Measurements from ENCODE around the gene DYNC2I2. TPM values are rescaled to one million over a fixed set of nuclear protein-coding genes. Genes with fewer than 3 reads are reported as not detected.

Gene DYNC2I2
- total RNA-seq, 1 experiment from 2014 or later: 194 TPM

DNA sequence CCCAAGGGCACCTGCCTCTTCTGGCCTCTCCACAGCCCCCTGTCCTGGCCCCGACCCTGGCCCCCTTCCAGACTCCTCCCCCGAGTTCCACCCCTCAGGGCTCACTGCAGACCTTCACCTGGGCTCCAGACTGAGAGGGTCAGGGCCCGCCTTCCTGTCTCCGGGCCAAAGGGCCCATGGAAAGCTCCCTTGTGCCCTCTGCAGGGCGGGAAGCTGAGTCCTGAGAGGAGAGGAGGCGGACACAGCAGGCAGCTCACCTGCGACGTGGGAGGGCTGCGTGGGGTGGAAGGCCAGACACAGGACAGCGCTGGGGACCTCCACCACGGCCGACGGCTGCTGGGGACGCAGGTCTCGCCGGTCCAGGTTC is 20.6 kb downstream of the DYNC2I2 start:
- peak; percentile 72 for DNase-seq (ENCODE audit: low read depth)

DNA sequence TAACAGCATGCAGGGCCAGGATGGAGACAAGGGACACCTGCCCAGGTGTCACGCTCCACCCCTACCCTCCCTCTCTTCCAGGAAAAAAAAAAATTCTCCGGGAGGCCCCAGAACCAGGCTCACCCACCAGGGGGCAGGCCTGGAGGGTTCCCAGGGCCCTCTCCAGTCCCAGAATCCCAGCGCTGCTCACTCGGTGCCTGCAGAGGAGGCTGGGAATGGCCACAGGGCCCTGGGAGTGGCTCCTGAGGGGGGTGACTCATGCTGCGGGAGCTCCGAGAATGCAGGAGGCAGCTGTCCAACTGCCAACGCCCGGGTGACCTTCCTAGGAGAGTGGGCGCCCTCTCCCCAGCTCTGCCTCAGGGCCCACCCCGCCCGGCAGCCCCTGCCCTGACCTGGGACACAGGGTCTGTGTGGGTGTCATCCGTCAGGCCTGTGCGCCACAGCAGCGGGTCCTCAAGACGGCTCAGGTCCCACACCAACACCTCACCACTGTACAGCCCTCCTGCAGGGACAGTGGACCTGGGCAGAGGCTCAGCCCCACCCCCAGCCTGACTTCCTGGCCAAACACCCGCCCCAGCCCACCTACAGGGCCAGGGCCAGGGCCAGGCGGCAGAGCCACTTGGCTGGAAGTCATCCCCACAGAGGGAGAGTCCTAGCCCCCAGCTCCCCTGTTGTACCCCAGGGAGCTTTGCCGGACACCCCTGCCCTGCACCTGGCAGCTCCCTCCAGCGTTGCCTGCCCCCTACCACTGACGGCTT is 21.2 kb downstream of the DYNC2I2 start:
- peak; percentile 99 for DNase-seq (ENCODE audit: low read depth)

DNA sequence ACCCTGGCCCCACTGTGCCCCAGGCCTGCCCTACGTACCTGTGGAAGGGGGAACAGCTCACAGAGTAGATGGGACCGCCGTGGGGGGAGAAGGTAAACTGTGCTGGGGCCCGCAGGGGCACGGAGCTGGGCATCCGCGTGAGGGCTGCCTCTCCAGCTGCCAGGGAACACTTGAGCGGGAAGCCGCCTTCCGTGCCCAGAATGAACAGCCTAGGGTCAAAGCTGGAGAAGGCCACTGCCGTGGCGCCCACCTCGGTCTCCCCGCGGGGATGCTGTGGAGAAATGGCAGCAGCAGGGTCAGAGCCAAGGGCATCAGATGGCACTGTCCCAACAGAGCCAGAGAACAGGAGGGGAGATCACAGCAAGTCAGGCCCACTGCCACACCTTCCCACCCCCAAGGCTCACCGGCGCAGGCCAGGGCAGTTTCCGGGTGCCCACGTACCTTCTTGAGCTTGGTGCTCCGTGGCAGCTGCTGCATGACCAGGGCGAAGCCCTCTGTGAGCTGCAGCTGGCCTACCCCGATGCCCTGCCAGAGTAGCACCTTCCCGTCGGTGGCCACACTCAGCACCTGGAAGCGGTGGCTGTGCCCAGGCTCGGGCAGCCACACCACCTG is 21.9 kb downstream of the DYNC2I2 start:
- no peak for DNase-seq (ENCODE audit: low read depth)

DNA sequence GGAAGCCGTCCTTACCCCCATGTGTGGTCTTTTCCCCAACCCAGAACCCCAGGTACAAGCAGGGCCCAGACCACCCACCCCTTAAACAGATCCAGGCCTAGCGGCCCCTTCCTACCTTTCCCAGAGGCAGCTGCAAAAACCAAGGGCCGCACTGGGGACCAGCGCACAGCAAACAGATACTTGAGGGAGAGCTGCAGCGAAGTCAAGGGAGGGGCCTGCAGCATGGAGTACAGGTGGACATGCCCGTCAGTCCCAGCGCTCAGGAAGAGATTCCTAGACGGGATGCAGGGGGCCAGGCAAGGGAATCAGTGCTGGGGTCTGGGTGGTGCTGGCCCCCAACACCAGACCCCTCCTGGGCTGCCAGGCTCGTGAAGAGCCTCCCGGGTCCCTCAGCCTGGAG is 22.5 kb downstream of the DYNC2I2 start:
- DNase-seq (ENCODE audit: low read depth): no peak

DNA sequence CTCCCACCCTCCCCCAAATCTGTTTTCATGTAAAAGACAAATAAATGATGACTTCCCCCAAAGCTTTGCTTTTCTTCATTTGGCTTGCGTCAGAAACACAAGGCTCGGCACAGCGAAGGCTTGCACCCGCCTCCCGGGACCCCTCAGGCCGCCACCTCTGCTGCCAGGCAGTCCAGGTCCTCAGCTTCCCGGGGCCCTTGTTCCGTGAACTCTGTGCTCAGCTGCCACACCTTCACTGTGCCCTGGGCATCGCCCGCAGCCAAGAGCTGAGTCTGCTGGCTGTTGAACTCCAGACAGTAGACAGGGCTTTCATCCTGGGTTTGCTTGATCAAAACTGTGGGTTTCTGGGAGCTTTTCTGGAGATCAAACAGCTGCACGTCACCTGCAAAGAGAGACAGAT is 23.0 kb downstream of the DYNC2I2 start:
- DNase-seq (ENCODE audit: low read depth): no peak

DNA sequence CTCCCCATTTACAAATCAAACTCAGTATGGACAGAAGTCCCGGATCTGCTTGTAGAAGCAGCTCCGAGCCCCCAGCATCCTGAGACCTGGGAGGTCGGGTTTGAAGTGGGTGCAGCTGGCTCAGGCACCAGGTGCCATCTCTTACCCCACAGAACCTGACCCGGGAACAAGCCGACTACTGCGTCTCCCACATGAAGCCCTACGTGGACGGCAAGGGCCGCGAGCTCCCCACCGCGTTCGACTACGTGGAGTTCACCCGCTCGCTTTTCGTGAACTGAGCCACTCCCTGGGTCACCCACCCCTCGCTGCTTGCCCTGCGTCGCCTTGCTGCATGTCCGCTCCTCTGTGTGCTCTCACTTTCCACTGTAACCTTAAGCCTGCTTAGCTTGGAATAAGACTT is 23.6 kb downstream of the DYNC2I2 start:
- DNase-seq (ENCODE audit: low read depth): no peak

DNA sequence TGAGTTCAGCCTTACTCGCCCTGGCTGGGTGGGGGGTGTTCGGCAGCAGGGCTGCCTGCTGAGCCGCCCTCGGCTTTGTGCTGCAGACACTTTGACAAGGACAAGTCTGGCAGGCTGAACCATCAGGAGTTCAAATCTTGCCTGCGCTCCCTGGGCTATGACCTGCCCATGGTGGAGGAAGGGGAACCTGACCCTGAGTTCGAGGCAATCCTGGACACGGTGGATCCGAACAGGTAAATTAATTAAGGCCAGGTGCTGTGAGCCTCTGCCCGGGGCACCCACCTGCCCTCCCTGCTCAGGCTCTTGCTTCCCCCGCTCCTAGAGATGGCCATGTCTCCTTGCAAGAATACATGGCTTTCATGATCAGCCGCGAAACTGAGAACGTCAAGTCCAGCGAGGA is 24.2 kb downstream of the DYNC2I2 start:
- no peak for DNase-seq (ENCODE audit: low read depth)

DNA sequence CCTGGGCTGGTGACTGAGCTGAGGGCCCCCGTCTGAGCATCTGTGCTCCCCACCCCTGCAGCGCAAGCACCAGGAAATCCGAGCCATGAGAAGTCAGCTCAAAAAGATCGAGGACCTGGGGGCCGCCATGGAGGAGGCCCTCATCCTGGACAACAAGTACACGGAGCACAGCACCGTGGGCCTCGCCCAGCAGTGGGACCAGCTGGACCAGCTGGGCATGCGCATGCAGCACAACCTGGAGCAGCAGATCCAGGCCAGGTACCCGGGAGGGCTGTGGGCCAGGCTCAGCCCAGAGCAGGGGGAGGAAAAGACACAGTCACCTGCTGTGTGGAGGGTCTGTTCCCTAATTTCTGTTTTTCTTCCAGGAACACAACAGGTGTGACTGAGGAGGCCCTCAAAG is 24.6 kb downstream of the DYNC2I2 start:
- no peak for DNase-seq (ENCODE audit: low read depth)

DNA sequence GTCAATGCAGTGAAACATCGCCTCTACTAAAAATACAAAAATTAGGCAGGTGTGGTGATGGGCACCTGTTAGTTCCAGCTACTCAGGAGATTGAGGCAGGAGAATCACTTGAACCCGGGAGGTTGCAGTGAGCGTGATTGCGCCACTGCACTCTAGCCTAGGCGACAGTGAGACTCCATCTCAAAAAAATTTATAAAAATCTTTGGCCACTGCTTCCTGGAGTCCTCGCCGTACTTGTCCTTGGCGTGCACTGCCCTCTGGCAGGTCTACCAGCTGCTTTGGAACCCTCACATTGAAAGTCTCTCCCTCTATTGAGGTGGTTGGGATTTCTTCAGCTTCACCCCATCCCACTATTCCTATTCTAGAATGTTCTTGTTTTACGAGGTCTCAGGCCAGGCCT is 25.0 kb downstream of the DYNC2I2 start:
- no peak for DNase-seq (ENCODE audit: low read depth)

DNA sequence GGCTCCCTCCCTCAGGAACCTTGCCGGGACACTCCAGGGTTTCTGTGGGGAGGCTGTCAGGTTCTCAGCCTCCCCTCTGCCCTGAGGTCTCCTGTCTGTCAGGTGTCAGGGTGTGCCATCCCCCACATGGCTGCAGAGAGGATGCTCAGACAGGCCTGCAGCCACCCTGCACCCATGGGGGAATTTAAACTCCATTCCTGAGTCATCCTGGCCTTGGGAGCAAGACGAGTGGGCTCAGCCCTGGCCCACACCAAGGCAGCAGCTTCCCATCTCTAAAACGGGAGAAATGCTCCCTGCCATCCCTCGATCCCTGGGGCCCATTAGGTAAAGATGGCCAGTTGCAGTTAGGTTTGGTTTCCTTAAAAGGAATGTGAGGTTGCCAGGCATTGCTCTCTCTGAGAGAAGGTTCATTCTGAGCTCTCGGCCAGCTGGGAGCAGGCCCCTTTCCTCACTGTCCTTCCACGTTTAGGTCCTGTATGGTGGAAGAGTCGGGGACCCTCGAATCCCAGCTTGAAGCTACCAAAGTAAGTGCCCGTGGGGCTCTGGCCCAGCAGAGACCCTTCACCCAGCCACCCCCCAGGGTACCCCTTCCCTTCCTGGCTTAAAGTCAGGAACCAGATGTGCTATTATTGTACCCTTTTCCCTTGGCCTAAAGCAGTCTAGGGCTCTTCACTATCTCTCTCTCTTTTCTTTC is 26.6 kb downstream of the DYNC2I2 start:
- no peak for DNase-seq (ENCODE audit: low read depth)

DNA sequence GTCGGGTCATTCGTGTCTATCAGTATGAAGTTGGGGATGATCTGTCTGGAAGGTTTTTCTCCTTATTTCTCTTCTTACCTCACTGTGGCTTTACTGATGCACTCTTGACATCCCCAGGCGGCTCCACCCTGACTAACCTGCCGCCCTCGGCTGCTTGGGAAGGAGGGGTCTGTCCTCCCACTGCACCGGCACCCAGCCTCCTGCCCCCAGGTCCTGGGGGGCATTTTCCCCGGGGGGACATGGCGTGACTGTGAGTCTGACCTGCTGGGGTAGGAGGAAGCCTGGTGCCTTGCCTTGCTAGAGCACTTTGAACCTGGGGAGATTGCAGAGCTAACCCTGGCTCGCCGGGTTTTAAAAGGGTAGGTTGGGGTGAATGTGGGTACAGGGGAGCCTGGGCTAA is 27.5 kb downstream of the DYNC2I2 start:
- no peak for DNase-seq (ENCODE audit: low read depth)

DNA sequence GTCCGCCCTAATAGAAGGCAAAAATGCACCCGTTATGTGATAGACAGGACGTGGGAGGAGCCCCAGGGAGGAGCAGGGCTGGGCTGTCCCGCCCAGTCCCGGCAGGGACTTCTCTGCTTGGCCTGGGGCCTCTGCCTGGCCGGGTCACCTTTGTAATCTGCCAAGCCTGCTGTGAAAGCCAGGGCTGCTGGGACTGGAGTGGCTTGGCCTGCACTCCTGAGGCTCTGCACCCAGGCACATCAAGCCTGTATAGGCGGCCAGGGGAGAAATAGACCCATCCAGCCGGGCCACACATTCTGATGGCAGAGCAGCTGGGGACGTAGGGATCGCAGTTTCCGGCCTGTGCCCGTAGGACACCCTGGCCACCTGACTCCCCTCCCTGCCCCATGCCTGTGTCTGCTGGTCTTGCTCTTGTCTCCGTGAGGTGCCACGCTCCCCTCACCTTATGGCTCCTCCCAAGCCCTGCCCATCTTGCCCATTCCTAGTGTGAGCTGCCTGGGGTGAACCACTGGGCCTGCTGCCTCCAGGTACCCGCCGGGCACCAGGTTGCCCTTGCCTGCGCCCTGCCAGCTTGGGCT is 28.1 kb downstream of the DYNC2I2 start:
- no peak for DNase-seq (ENCODE audit: low read depth)

DNA sequence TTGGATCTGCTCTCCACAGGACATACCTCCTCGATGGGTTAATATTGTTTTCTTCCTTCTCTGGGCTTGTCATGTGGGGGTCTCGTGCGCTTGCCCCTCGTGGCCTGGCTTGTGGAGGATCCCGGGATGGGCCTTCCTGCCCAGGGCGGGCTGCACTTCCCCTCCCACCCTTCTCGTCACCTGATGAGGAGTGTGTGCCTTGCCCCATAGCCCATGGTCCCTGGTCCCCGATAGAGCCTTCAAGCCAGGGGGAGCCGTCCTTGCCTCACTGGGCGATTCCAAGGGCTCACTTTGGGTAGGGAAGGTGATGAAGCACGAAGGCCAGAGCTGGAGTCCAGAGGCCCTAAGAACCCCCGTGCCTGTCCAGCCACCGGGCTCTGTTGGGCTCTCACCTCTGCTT is 28.7 kb downstream of the DYNC2I2 start:
- DNase-seq (ENCODE audit: low read depth): no peak

DNA sequence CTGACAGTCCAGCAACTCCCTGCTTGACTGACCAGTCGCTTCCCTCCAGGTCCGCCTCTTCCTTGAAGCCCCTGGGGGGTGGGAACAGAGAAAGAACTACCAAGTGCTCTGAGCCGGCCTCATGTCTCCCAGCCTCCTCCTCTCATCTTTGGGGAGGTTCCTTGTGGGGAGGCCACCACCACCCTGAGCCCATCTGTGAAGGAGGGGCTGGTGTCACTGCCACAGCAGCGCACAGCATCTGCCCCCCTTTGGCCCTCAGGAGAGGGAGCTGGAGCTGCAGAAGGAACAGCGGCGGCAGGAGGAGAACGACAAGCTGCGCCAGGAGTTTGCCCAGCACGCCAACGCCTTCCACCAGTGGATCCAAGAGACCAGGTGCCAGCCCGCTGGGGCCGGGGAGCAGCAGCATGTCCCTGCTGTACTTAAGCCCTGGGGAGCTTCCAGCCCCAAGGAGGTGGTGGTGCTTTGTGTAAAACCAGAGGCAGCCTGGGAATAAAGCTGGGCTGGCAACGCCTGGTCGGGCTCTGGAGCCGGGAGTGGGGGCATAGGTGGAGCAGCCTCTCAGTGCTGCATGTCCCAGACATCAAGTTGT is 29.4 kb downstream of the DYNC2I2 start:
- no peak for DNase-seq (ENCODE audit: low read depth)

DNA sequence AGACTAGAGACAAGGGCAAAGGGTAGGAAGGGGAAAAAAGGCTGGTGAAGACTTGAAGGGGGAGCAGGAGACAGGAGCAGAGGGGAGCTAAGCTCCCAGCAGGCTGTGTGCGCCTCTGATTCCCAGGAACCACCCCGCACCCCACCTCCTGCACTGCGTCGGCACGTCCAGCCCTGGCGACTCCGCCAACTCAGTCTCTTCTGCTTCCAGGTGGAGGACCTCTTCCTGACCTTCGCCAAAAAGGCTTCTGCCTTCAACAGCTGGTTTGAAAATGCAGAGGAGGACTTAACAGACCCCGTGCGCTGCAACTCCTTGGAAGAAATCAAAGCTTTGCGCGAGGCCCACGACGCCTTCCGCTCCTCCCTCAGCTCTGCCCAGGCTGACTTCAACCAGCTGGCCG is 30.5 kb downstream of the DYNC2I2 start:
- DNase-seq (ENCODE audit: low read depth): no peak

DNA sequence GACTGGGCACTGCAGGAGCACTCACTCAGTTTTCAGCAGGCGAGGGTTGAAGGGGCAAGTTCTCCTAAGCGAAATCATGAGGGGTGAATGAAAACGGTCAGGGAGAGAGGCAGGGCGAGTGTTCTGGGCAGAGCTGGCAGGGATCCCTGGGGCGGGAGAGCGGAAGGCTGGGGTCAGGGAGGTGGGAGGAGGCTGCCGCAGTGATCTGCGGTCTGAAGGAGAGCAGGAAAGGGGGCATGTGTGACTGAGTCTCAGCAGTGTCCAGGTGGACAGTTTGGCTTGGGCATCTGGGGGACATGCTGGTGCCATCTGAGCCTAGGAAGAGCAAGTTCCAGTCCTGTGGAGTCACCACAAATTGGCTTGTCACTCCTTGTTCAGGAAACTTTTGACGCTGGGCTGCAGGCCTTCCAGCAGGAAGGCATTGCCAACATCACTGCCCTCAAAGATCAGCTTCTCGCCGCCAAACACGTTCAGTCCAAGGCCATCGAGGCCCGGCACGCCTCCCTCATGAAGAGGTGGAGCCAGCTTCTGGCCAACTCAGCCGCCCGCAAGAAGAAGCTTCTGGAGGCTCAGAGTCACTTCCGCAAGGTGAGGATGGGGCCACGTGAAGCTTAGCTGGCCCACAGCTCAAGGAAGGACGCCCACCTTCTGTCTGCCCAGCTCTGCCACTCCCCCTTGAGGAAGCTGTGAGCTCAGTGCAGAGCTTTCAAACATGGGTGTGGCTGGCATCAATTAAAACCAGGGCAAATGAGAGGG is 31.1 kb downstream of the DYNC2I2 start:
- no peak for DNase-seq (ENCODE audit: low read depth)

DNA sequence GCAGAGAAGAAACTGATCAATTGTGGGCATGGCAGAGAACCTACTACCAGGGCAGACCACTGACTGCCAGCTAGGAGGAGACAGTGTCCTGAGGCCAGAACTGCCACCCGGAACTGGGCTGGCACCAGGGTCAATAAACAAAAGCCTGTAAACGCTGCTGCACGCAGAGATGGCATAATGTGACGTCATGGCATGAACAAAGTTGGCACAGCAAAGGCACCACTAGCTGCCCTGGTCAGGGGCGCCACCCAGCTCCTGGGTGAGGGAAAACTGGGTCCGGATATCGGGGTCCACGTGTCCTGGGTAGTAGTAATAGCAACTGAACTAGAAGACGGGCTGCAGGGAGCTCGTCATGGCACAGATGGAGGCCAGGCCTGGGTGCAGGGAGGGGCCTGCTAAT is 32.1 kb downstream of the DYNC2I2 start:
- DNase-seq (ENCODE audit: low read depth): no peak

DNA sequence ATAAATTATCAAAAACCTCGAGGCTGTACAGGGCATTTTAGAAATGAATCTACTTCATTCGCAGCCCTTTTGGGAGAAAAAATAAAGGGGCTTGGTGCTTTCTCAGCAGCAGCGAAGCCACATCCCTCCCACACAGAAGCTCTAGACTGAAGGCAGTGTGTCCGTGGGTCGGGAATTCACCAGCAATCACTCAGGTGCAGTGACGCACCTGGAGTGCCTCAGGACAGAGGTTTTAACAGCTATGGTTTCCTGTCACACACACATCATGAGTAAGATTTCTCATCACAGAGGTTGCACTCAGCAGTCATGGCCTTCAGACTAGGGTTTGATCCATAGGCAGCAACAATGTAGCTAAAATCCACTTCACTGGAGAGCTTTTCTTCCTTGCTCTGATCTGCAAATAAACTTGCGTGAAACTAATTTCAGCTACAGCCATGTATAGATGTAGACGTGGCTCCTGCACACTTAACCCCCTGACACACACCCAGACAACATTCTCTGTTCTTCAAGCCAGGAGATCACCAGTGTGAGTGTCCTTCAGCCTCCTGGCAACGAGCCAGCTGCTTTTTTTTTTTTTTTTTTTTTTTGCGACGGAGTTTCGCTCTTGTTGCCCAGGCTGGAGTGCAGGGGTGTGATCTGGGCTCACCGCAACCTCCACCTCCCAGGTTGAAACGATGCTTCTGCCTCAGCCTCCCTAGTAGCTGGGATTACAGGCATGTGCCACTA is 34.8 kb downstream of the DYNC2I2 start:
- no peak for DNase-seq (ENCODE audit: low read depth)

DNA sequence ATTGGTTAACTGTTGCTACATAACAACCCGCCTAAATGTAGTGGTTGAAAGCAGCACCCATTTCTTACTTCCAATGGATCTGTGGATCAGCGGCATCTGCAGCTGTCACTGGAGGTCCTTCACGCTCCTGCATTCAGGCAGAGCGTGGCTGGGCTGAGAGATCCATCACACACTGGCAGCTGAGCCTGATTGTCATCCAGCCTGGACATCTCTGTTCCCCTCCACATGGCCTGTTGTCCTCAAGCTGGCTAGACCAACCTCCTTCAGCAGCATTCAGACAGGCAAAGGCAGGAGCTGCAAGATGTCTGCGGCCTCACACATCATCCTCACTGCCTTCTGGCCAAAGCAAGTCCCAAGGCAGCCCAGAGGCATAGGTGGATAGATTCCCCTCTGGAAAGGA is 36.9 kb downstream of the DYNC2I2 start:
- no peak for DNase-seq (ENCODE audit: low read depth)

DNA sequence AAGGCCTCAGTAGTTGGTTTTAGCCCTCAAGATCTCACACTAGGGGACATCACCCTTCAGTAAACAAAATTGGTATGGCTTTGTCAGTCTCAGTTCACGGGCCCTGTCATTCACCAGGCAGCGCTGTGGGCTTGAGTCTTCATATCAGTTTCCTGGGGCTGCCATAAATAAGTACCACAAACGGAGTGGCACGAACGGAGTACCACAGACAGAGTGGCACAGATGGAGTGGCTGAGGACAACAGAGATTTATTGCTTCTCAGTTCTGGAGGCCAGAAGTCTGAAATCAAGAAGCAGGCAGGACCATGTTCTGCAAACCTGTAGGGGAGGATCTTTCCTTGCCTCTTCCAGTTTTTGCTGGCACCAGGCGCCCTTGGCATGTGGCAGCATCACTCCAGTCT is 37.5 kb downstream of the DYNC2I2 start:
- DNase-seq (ENCODE audit: low read depth): no peak

DNA sequence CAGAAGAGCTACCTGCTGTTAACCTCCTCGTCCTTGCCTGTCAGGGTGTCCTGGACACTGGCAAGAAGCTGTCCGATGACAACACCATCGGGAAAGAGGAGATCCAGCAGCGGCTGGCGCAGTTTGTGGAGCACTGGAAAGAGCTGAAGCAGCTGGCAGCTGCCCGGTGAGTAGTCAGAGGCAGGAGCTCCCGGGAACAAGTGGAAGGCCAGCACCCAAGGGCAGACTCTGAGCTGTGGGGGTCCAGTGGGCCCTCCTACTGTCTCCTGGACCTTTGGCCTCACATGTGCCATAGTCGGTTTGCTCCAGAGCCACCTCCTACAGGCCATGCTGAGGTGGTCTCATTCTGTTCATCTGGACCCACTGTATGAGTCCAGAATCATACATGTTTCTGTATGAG is 38.7 kb downstream of the DYNC2I2 start:
- DNase-seq (ENCODE audit: low read depth): no peak
